GM21576 (cell line): ENCODE results near the gene PGLYRP1.

Experiments
- ATAC-seq: cut with Tn5 transposase; IDR thresholded peaks from one replicate; pipeline ENCODE4 v1.9.1; 2021; ENCODE audit warnings: mild to moderate bottlenecking, moderate library complexity; ENCODE audit not compliant: unreplicated experiment

PGLYRP1 gene

DNA sequence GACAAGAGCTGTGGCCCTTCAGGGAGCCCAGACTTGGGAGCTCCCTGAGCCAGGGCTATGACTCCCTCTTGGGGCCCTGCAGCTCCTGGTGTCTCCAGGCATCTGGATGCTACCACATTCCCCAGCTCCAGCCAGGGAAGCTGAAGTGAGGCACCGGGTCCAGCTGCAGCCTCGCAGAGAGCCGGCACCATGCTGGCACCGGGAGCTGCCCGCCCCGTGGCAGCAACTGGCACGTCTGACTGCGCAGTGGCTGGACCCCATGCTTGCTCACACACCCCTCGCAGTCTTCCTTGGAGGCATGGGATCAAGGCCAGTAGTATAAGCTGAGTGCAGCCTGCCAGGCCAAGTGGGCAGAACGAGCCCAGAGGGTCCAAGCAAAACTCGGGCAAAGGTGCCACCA lies 10.5 kb upstream of the PGLYRP1 start:
- no peak for ATAC-seq

DNA sequence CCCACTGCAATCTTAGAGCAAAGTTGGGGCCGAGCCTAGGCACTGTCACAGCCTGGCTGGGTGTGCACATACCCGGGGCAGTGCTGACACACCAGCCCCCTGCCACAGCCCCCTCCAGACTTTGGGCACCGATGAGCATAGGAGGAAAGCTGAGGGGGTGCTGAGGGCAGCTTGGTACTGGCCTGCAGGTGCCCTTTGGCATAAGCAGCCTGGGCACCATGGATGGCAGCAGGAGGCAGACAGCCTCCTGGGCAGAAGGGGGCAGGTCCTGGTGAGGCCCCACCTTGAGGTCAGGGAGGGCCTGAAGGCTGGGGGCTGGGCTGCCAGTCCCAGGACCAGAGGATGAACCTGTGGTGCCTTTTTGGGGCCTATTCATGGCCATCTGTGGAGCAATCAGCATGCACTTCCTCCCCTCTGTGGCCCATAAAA lies 9.8 kb upstream of the PGLYRP1 start:
- ATAC-seq: no peak

DNA sequence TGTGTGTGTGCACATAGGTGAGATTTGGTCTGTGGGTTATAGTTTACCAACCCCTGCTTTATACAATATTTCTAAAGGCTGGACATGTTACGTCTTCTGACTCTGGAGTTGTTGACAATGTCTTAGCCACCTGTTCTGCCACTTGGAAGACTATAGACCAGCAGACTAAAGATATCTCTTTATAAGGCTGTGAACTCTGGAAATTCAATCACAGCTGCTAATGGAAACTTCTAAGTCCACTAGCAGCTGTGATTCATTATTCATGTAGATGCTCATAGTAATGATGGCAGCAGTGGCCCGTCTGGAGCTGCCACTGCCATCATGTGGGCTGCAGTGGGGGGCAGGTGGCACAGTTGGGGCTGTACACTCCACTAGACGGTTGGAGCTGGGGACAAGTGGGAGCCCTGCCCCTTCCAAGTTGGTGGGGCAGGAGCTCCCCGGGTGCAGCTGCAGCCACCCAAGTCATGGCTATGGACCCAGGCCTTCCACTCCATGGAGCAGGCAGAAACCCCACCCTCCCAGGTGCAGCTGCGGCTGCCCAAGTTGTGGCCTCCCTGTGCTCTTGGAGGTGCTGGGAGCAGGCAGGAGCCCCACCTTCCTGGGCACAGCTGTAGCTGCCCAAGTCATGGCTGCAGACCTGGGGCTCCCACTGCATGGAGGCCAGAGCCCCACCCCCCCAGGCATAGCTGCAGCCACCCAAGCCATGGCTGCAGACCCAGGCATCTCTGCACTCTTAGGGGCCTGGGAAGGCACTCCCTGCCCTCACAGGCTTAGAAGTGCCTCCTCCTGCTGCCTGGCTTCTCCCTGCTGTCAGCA lies 9.1 kb upstream of the PGLYRP1 start:
- no peak for ATAC-seq

DNA sequence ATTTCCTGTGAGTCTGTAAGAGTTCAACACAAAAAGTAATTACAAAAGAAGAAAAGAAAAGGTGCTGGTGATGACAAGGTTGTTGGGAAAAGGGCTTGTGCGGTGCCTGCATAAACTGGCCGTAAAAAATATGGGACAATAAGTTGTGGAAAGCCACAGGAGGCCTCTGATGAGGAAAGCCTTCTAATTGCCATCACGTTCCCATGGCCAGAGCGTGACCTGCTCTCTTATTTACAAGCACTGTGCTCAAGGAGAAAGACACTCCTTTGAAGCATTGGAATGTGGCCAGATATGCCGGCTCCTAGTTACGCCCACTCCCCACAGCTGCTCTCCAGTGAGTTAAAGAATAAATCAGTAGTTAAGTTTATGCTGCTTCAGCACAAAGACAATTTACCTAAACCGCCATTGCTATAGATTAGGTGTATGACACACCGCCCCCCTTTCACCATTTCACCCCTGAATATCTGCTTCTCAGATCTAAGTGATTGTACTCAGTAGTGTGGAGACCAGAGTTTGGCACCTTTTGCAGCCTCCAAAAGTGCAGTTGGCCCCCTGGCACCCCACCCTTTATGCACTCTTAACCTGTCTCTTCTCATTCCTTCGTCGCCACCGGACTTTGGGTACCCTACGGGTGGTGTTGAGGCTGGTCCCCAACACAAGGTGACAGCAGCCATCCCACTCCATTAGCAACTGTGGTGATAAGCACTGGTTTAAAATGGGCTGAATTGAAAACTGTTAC lies 8.1 kb upstream of the PGLYRP1 start:
- ATAC-seq: no peak

DNA sequence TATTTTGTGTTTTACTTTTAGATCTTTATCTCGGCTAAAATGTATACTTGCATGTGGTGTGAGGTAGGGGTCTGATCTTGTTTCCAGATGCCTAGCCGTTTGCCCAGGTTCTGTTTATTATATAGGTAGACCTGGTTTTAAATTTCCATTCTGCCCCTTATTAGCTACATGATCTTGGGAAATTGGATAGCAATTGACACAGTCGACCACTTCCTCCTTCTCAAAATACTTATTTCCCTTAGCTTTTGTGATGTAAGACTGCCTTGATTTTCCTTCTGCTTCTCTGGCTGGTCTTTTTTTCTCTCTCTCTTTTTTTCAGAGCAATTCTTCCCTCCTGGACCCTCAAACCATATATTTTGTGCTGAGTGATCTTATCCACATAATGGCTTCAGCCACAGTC lies 3.0 kb upstream of the PGLYRP1 start:
- ATAC-seq: no peak

- no peak for ATAC-seq
These were observed 492 bp upstream of the PGLYRP1 start for GRCh38 chr19:46023311-46023779.

- ATAC-seq: no peak
These were observed 807 bp downstream of the PGLYRP1 start for GRCh38 chr19:46022061-46022430.

GRCh38 chr19:46021531-46022041 lies 1.3 kb downstream of the PGLYRP1 start:
- no peak for ATAC-seq

DNA sequence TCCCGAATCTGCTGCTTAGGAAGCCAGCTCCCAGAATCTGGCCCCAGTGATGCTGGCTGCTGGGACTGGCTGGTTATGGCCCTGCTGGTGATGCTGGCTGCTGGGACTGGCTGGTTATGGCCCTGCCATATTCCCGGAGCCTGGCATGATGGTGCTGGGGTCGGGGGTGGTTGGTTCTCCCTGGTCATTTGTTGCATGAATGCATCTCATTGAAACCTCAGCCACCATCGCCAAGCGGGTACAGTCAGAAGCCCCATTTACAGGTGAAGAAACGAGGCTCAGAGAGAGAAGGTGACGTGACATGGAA lies 2.1 kb downstream of the PGLYRP1 start:
- ATAC-seq: no peak

- no peak for ATAC-seq
These were observed 3.6 kb downstream of the PGLYRP1 start for GRCh38 chr19:46019270-46019669.

GRCh38 chr19:46018729-46019251 lies 4.1 kb downstream of the PGLYRP1 start:
- ATAC-seq: no peak

DNA sequence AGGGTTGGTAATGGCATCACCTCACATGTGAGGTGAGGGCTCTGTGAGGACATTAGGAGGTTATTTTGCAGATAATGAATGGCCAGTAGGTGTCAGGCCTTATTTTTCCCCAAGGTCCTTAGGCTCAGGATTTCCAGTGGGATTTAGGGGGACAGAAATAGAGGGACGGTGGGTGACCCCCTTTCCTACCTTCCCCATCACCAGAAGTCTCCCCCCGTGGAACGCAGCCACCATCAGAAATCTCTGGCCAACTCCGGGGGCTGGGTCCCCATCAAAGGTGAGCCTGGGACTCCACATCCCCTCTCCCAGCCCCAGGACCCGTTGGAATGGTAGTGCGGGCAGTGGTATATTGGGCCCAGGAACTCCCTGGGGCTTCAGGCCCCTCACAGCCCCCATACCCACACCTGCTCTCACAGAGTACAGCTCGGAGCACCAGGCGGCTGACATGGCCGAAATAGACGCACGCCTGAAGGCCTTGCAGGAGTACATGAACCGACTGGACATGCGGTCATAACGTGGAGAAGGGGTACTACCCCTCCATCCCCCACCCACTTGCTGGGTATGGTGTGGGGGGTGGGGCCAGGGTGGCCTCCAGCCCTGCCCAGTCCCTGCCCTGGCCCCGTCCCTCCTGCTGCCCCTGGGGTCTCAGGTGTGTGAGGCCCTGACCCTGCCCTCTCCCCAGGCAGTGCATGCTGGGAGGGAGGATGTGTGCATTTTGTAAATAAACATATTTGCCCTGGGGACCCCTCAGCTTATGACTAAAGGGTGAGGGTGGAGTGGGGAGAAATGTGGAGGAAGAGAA lies 4.8 kb downstream of the PGLYRP1 start:
- ATAC-seq: no peak

DNA sequence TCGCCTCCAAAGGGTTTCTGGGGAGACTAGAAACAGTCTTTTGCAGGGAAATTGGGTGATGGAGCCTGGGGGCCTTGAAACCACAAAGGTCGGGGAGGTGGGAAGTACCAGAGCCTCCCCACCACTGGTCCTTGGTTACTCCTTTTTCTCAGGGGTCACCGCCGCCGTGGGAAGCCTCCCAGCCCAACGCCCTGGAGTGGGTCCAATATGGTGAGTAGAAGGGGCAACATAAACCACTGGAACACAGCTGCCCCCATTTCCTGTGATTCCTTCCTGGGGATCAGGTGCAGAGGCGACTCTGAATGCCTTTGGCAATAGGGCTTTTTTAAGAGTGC lies 5.8 kb downstream of the PGLYRP1 start:
- ATAC-seq: no peak

DNA sequence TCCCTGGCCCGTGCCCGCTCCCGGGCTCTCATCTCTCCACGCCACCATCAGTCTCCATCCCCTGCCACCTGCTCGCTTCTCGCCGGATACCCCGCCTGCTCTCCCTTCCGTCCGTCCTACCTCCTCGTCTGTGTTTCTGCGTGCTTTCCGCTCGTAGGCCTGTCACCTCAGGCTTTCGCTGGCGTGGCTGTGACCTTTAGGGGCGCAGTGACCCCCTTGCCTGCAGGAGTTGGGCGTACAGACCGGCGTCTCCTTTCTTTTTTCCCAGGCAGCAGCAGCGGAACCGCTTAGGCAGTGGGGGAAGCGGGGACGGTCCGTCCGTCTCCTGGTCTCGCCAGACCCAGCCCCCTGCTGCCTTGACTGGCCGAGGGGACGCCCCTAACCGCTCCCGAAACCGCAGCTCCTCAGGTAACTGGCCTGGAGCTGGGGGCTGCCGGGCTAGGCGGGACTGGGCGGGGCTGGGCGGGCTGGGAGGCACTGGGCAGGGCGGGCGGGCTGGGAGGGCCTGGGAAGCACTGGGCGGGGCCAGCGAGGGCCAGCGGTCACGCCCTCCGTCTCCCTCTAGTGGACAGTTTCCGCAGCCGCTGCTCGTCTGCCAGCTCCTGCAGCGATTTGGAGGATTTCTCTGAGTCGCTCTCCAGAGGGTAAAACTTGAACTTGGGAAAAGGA lies 6.3 kb downstream of the PGLYRP1 start:
- peak; percentile 36 for ATAC-seq

GRCh38 chr19:46015687-46016425 lies 7.0 kb downstream of the PGLYRP1 start:
- ATAC-seq: no peak

DNA sequence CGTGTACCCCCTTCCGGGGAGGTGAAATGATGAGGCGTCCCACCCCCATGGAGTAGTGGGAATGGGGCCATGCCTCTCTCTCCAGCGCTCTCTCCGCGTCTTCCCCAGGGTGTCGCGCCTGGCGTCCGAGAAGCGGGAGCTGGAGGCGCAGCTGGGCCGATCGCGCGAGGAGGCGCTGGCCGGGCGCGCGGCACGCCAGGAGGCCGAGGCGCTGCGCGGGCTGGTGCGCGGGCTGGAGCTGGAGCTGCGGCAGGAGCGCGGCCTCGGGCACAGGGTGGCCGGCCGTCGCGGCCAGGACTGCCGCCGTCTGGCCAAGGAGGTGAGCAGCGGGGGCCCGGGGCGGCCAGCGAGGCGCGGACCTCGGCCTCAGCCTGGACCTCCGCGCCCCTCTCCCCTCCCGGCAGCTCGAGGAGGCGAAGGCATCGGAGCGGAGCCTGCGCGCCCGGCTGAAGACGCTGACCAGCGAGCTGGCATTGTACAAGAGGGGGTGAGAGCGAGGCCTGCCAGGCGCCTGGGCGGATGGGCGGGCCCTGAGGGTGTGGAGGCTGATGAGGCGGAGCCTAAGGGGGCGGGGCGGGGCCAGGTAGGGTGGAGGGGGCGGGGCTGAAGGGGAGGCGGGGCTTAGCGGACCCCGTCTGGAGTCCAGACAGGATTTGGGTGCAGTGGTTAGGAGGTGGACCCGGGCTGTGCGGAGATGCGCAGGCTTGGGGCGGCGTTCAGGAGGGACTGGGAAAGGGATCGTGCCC lies 7.7 kb downstream of the PGLYRP1 start:
- no peak for ATAC-seq

- ATAC-seq: no peak
These were observed 8.3 kb downstream of the PGLYRP1 start for GRCh38 chr19:46014534-46014933.

DNA sequence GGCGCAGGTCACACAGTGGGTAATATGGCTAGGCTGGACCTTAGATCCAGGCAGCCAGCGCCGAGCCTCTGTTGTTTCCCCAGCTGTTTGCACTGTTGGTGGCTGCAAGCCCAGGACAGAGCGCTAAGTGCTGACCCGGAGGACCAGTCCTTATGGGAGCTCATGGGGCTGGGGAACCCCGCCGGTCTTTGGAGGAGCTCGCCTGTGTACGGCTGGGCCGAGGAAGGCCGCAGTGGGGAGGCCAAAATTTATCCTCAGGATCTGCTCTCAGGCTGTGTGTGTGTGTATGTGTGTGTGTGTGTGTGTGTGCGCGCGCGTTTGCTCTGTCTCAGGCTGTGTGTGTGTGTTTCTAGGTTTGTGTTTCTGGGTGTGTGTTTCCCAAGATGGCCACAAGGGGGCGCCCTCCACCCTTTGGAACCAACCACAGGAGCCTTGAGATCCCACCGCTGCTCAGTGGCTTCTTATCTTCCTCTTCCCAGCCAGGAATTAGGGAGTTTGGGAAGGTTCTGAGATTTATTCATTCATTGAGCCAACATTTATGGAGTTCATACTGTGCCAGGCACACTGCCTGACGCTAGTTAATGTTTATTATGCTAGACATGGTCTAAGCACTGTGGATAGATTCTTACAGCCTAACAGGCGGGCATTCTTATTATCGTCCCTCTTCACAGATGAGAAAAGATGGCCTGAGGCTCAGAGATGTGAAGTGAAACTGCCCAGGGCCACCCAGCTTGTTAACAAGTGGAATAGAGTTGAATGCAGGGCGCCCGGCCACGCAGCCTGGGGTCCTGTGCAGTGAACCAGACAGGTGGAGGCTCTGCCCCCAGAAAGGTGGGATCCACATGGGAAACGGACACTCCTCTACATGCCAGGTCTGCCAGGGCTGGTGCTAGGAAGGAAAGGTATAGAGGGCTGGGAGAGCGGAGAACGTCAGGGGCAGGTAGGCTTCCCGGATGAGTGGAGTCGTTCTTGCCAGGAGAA lies 13.0 kb downstream of the PGLYRP1 start:
- no peak for ATAC-seq
